Measurements from ENCODE around the gene DIP2A. TPM values are rescaled to one million over a fixed set of nuclear protein-coding genes. Genes with fewer than 3 reads are reported as not detected.

DIP2A gene
- total and polyA plus RNA-seq, 7 donors, result 9.0 to 49.3 (median 25.0) TPM

GRCh38 chr21:46489162-46489663, 30.5 kb downstream of the DIP2A start:
- intact Hi-C loops (cut with DNase I), result no loop called here
- H3K36me3 ChIP-seq, result peaks cover 0 to 26% (median 0%) of the 10 kb centered on the region in 4 donors
- no peak for DNase-seq

GRCh38 chr21:46489800-46490199, 31.1 kb downstream of the DIP2A start:
- intact Hi-C loops (cut with DNase I), result no loop called here
- no peaks in the 10 kb centered on the region for H3K9me3 ChIP-seq
- no peak for DNase-seq
- H3K27ac ChIP-seq, result no peak overlapping the region
- peaks cover 0 to 31% (median 0%) of the 10 kb centered on the region in 4 donors for H3K36me3 ChIP-seq
- no peak for TF ChIP-seq POLR2AphosphoS5 (IDR thresholded peaks at IDR 0.05)
- no peak overlapping the region for H3K4me3 ChIP-seq
- no peaks in the 10 kb centered on the region for H3K27me3 ChIP-seq
- H3K4me1 ChIP-seq, result no peaks in the 10 kb centered on the region
- WGBS, 2 donors, result 96 to 97% methylated on average over 10 of the region's 10 CpGs

More at GRCh38 chr21:46489162-46489663, 30.5 kb downstream of the DIP2A start:
- Histone ChIP-seq H3K27ac (no peak overlapping the region), H3K4me3 (no peak overlapping the region), H3K27me3 (no peaks in the 10 kb centered on the region), H3K4me1 (no peaks in the 10 kb centered on the region), H3K9me3 (no peaks in the 10 kb centered on the region)
- TF ChIP-seq CTCF (IDR thresholded peaks at IDR 0.05) (no peak), POLR2A (IDR thresholded peaks at IDR 0.05) (no peak), POLR2AphosphoS5 (IDR thresholded peaks at IDR 0.05) (no peak), EP300 (IDR thresholded peaks at IDR 0.05) (no peak)
- 91 to 93% methylated on average over 6 of the region's 6 CpGs for WGBS, 2 donors

GRCh38 chr21:46491553-46491952, 32.9 kb downstream of the DIP2A start:
- intact Hi-C loops (cut with DNase I), result no loop called here
- no peak overlapping the region for H3K27ac ChIP-seq
- H3K27me3 ChIP-seq, result no peaks in the 10 kb centered on the region
- 97 to 99% methylated on average over 3 of the region's 3 CpGs for WGBS, 2 donors
- no peak for TF ChIP-seq POLR2A (IDR thresholded peaks at IDR 0.05)
- no peak for TF ChIP-seq CTCF (IDR thresholded peaks at IDR 0.05)
- no peak for TF ChIP-seq POLR2AphosphoS5 (IDR thresholded peaks at IDR 0.05)
- no peak for TF ChIP-seq EP300 (IDR thresholded peaks at IDR 0.05)
- peaks cover 0 to 31% (median 0%) of the 10 kb centered on the region in 4 donors for H3K36me3 ChIP-seq
- no peaks in the 10 kb centered on the region for H3K9me3 ChIP-seq
- no peak for DNase-seq
- no peak overlapping the region for H3K4me3 ChIP-seq
- H3K4me1 ChIP-seq, result no peaks in the 10 kb centered on the region

- no peaks in the 10 kb centered on the region for H3K9me3 ChIP-seq
- WGBS, 2 donors, result 91 to 96% methylated on average over 5 of the region's 5 CpGs
- no peak overlapping the region for H3K4me3 ChIP-seq
- H3K27ac ChIP-seq, result no peak overlapping the region
- H3K27me3 ChIP-seq, result no peaks in the 10 kb centered on the region
- intact Hi-C loops (cut with DNase I), result no loop called here
- TF ChIP-seq POLR2AphosphoS5 (IDR thresholded peaks at IDR 0.05) (no peak), EP300 (IDR thresholded peaks at IDR 0.05) (no peak), CTCF (IDR thresholded peaks at IDR 0.05) (no peak), POLR2A (IDR thresholded peaks at IDR 0.05) (no peak)
- no peak for DNase-seq
- H3K4me1 ChIP-seq, result no peaks in the 10 kb centered on the region
- H3K36me3 ChIP-seq, result peaks cover 0 to 44% (median under 1%) of the 10 kb centered on the region in 4 donors
These were observed 34.2 kb downstream of the DIP2A start for GRCh38 chr21:46492851-46493250.

- intact Hi-C loops (cut with DNase I), result no loop called here
- Histone ChIP-seq H3K36me3 (peaks cover 1 to 53% (median 11%) of the 10 kb centered on the region in 4 donors), H3K27me3 (no peaks in the 10 kb centered on the region), H3K9me3 (no peaks in the 10 kb centered on the region), H3K27ac (no peak overlapping the region), H3K4me3 (no peak overlapping the region), H3K4me1 (no peaks in the 10 kb centered on the region)
- TF ChIP-seq POLR2A (IDR thresholded peaks at IDR 0.05) (no peak), CTCF (IDR thresholded peaks at IDR 0.05) (no peak), EP300 (IDR thresholded peaks at IDR 0.05) (no peak)
- WGBS, 2 donors, result 96 to 97% methylated on average over 6 of the region's 6 CpGs
- DNase-seq, result no peak
These were observed 35.1 kb downstream of the DIP2A start for GRCh38 chr21:46493828-46494227.
